Fibroblast of skin of abdomen (primary cell): Measurements from ENCODE around the gene HIGD1B.

ENCODE experiments used
- DNase-seq: peaks from one replicate; pipeline ENCODE4 v3.0.0-alpha.2; 2013

Gene HIGD1B

GRCh38 chr17:44840274-44840673 is 7.4 kb upstream of the HIGD1B start:
- no peak for DNase-seq

DNA sequence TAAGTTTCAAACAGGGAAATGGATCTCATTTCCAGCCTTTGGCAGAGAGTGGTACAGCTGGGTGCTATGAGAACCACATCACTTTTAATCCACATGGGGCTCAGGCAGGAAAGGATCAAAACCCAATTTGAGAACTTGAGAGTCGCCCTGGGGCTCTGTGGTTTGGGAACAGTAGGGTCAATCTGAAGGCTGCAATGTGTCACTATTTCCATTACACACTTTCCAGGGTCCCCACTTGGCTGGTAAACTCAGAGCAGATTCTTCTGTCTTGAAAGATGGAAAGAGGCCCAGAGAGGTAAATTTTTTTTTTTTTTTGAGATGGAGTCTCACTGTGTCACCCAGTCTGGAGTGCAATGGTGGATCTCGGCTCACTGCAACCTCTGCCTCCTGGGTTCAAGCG is 6.7 kb upstream of the HIGD1B start:
- DNase-seq, result no peak

- DNase-seq, result no peak
Measured at GRCh38 chr17:44842748-44843147, 4.9 kb upstream of the HIGD1B start.

GRCh38 chr17:44844390-44844830 is 3.3 kb upstream of the HIGD1B start:
- DNase-seq, result peak; percentile 41

DNA sequence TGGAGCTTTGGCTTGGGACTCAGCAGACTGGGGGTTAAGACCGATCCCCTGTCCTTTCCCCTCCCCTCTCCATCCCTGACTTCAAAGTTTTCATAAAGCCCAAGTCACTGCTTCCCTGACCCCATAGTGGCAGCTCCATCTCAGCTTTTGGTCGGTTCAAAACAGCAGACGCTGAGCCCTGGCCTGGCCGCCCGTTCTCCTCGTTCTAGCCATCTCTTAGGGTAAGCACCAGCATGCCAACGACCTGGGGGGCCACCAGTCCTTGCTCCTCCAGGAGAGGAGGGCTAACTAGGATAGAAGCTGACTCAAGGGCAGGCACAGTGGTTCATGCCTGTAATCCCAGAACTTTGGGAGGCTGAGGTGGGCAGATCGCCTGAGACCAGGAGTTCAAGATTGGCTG is 1.5 kb upstream of the HIGD1B start:
- DNase-seq, result no peak

DNA sequence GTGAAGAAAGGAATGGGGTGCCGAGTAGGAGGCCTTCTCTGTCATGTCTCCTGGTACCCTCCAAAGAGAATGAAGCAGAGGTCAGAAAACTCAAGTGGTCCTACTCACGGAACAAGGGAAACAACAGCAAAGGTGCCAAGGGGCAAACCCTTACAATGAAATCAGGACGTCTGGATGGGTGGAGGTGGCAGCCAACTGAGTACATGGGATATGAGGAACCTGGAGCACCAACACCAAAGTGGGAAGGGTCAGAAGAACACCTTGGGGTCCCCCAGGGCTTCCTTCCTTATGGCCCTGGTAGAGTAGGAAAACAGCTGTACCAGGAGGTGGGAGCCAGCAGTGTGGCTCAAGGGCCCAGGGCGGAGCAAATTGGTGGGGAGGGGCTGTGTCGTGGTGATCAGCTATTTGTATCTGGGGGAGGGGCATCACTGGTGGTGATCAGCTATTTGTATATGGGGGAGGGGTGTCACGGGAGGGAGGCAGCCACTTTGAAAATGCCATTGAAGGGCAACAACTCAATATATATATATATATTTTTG is 643 bp downstream of the HIGD1B start:
- no peak for DNase-seq

GRCh38 chr17:44848961-44849489 is 1.3 kb downstream of the HIGD1B start:
- no peak for DNase-seq

DNA sequence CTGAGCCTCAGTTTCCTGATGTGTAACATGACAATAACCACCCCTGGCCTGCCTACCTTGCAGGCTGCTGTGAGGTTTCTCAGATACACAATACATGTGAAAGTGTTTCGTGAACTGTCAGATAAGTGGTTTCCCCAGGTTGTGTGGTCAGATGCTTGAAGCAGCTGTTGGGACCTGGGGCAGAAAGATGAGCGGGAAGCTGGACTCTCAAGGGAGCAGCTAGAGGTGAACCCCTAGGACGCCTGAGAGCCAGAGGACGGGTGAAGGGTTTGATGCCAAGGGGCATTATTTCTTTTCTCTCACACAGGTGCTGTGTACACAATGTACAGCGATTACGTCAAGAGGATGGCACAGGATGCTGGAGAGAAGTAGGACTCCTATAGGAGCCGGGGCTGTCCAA is 2.3 kb downstream of the HIGD1B start:
- DNase-seq, result no peak

DNA sequence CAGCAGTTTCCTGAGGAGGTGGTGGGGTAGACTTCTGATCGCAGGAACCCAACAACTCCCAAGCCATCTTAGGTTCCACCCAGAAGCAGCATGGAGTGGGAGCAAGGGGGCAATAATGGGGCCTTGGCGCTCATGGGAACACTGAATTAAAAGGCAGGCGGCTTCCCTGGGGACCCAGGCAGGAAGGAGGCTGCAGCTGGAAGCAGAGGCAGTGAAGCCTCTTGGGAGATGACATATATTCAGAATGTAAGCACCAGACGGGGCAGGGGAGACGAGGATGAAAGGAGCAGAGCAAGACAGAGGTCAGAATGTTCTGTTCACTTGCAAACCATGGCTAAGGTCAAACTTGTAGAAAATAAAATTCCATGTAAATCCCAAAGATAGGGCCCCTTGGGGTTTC is 2.9 kb downstream of the HIGD1B start:
- DNase-seq, result no peak

- DNase-seq, result no peak
Measured at GRCh38 chr17:44854192-44854591, 6.5 kb downstream of the HIGD1B start.

GRCh38 chr17:44859701-44860100 is 12.0 kb downstream of the HIGD1B start:
- DNase-seq, result no peak

DNA sequence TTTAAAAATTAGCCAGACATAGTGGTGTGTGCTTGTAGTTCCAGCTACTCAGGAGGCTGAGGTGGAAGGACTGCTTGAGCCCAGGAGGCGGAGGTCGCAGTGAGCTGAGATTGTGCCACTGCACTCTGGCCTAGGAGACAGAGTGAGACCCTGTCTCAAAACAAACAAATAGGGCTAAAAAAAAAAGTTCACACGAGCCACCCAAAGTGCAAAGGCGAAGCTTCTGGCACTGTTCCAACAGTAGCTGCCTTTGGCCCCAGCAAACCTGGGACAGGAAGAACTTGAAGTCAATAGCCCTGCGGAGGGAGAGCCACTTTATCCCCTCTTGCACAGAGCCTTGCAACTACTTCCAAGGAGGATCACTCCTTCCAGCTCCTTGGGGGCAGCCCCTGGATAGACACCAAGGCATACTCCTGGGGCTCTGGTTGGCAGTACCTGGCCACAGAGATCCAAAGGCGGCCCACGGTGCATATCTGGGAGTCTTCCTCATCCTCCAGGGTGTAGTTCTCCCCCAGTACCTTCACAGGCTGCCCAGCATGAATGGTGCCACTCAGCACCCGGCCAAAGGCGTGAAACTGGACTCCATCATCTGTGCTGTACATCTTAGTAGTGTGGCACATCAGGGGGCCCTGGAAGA is 14.7 kb downstream of the HIGD1B start:
- DNase-seq, result no peak

DNA sequence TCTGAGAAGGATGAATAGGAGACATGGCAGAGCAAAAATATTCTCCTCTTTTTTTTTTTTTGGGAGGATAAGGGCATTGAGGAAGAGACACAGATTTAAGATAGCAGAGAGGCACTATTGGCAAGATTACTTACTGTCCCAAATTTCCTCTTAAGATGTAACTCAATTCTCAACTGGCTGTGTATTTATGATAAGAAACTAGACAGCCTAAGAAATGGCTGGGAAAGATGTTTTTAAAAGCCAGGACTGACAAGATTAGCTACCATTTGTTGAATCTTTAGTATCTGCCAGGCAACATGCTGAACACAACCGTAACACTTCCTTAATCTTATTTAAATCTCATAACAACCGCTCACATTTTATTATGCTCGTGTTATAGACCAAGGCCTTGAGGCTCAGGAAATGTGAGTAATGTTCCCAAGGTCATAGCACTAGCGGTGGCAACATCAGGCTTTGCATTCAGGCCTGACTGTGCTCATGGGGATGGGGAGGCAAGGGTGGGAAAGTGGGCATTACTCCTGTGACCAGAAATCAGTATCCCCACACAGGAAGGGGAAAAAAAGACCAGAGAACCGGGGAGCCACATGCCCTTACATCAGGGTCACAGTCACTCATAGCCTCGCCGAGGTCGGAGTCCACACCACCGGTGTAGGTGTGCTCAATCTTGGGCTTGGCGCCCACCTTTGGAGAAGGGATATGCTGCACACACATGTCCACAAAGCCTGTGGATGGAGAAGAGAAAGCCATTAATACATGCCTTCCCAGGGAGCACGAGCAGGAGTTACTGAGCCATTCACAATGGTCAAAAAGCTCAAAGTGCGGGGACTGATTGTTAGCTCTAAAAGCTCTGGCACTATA is 15.6 kb downstream of the HIGD1B start:
- no peak for DNase-seq

GRCh38 chr17:44864831-44865230 is 17.1 kb downstream of the HIGD1B start:
- no peak for DNase-seq

DNA sequence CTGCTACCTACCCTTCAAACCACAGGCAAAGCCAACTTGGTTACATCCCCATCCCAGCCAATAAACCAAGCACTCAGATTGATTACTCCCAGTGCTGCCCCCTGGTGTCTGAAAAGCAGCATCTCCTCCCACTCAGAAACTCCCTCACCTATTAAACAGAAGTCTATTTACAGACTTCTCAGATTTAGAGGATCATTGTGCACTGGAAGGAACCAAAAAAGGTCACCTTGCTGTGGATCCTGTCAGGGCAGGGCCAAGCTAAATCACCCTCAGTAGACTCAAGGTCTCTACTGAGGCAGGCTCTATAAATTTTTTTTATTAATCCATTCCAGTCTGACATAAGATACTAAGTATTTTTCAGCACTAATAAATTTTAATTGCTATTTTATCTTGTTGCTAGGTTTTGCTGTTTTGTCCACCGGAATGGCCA is 17.6 kb downstream of the HIGD1B start:
- peak; percentile 77 for DNase-seq

DNA sequence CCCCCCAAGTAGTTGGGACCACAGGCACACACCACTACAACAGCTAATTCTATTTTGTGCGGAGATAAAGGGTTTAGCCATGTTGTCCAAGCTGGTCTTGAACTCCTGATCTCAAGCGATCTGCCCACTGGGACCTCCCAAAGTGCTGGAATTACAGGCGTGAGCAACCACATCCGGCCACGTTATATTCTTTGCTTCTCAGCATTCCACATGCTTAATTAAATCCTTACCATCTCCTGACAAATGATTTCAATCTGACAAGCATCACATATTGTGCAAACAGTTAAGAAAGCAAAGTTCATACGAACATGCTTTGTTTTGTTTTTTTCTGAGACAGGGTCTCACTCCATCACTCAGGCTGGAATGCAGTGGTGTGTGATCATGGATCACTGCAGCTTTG is 18.2 kb downstream of the HIGD1B start:
- DNase-seq, result peak; percentile 90

- DNase-seq, result peak; percentile 12
Measured at GRCh38 chr17:44867841-44868240, 20.2 kb downstream of the HIGD1B start.

DNA sequence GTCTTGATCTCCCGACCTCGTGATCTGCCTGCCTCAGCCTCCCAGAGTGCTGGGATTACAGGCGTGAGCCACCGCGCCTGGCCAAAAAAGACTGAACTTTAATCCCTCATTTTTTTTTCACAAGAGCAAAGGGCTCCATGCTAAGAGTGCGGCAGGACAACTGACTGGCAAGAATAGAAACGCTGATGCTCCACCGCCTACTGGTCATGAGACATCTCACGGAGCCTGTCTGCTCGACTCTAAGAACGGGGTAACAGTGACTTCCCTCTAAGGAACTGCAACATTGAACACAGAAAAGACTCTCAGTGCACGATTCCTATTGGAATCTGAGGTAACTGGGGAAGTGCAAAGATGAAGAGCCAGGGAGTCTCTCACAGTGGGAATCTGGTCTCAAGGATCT is 23.9 kb downstream of the HIGD1B start:
- no peak for DNase-seq

DNA sequence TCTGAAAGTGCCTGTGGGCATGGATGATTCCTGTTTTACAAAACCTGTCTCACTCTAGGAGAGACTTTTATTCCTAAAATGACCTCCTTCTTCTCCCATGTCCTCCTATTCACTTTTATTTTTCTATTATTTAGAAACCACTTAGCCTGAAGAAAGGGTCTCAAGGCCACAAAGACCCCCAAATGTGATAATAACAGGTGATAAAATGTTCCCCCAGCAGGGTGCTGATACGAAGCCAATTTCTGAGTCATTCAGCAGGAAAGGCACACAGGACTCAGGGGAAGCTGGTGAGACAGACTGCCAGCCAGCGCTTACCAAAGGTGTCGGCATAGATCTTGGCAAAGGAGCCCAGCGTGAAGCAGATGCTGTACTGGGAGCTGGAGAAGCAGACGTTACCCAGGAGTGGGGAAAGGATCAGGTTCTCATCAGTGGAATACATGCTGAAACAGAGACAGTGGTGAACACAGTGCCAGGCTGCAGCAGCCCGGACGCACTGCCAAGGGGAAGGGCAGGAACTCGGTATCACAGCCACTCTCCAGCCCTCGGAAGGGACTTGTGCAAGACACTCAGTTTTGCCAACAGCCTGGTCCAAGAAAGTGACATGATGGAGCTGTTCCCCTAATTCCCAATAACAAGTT is 24.6 kb downstream of the HIGD1B start:
- DNase-seq, result no peak

GRCh38 chr17:44875761-44876160 is 28.1 kb downstream of the HIGD1B start:
- DNase-seq, result no peak

DNA sequence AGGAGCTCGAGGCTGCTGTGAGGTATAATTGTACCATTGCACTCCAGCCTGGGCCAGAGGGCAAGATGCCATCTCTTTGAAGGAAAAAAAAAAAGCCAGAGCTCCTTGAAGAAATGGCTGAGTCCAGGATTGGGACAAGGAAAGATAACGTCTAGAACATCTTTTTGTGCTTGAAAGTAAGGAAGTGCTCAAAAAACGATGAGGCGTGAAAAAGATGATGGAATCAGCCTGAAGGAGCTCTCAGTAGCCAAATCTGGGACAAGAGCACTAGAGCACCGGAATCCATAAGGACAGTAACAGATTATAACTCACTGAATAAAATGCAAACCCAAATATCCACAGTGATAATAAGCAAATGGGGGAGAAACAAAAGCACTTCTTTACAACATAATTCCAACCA is 29.4 kb downstream of the HIGD1B start:
- DNase-seq, result no peak

DNA sequence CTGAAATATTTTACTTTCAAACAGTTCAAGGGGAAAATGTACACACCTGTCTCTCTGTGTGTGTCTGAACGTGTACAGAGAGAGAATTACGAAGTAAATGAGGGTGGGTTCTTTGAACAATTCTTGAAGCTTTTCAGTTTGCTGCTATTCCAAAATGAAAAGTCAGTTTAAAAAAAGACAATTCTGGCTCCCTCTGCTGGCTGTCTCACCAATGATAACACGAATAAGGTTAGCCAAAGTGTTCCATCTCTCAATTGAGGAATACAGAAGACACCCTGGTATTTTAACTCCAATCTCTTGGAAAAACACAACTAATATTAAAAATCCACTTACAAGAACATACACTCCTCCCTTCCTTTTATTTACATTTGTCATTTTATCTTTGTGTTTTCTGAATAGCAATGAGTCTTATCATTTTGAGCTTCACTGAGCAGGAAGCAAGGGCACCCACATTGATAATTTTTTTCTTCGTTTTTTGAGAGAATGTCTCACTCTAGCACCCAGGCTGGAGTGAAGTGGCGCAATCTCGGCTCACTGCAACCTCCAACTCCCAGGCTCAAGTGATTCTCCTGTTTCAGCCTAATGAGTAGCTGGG is 31.0 kb downstream of the HIGD1B start:
- DNase-seq, result peak; percentile 34

GRCh38 chr17:44879376-44879775 is 31.7 kb downstream of the HIGD1B start:
- no peak for DNase-seq
